Hippocampal formation (tissue), 2 donors: ENCODE measurements around the gene SYS1.

Experiments used
- DNase-seq, 2 donors: peaks; one replicate each; lab custom pipeline; 2025; lab: John Stamatoyannopoulos, UW

SYS1 gene

DNA sequence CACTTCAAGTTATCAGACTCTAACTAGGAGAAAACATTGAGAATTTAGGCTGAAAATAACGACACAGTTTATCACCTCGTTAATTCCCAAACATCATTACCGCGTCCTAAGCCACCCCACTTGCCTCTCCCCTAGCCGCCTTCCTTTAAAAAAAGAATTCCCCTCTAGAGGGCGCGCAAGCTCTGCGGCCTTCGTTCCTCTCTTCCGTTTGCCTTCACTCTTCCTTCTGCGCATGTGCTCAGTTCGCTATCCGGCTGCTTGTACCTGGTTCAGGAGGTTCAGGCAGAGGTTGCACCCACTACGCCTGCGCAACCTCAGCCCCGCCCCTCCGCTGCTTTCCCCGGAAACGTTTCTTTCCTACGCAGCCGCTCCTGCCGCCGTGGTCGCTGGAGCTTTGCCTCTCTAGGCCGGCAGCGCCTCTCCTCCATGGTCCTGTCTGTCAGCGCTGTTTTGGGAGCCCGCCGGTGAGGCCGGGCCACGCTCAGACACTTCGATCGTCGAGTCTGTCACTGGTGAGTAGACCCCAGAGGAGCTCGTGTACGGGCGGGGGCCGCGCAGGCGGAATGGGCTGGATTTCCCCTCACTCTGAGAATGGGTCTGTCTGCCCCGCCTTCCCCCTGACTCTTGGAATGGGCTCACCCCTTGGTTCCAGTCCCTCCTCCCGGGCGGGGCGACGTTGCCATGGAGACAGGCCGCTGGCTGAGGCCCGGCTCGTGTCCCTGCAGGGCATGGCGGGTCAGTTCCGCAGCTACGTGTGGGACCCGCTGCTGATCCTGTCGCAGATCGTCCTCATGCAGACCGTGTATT, at the start of gene SYS1:
TSS of gene SYS1 (plus strand) at position 353 of the 807 bp plus-strand sequence. CDS start at position 729, 376 bp downstream.
- DNase-seq: peak; percentile 97

DNA sequence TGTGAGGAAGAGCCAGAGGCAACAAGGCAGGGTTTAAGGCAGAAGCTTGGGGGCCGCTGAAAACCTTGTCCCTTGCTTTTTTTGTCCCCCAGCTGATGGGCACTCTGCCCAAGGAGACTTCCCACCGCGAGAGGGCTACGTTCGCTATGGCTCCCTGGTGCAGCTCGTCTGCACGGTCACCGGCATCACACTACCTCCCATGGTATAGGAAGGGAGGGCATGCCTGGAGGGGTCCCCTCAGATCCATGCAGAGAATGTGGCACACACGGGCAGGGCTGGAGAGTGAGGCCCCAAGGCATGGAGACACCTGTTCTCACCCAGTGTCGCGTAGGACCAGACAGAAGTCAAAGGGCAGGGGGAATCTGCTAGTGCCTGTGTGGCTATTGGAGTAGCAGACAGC, 49.0 kb upstream of the SYS1 start:
- no peak for DNase-seq

DNA sequence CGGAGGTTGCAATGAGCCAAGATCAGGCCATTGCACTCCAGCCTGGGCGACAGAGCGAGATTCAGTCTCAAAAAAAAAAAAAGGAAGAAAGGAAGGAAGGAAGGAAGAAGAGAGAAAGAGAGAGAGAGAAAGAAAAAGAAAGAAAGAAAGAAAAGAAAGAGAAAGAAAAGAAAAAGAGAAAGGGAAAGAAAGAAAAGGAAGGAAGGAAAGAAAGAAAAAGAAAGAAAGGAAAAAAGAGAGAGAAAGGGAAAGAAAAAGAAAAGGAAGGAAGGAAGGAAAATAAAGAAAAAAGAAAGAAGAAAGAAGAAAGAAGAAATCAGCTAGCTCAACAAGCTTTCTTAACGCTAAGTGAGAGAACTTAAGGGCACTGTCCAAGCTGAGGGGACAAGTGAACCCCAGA, 47.3 kb upstream of the SYS1 start:
- DNase-seq: no peak

DNA sequence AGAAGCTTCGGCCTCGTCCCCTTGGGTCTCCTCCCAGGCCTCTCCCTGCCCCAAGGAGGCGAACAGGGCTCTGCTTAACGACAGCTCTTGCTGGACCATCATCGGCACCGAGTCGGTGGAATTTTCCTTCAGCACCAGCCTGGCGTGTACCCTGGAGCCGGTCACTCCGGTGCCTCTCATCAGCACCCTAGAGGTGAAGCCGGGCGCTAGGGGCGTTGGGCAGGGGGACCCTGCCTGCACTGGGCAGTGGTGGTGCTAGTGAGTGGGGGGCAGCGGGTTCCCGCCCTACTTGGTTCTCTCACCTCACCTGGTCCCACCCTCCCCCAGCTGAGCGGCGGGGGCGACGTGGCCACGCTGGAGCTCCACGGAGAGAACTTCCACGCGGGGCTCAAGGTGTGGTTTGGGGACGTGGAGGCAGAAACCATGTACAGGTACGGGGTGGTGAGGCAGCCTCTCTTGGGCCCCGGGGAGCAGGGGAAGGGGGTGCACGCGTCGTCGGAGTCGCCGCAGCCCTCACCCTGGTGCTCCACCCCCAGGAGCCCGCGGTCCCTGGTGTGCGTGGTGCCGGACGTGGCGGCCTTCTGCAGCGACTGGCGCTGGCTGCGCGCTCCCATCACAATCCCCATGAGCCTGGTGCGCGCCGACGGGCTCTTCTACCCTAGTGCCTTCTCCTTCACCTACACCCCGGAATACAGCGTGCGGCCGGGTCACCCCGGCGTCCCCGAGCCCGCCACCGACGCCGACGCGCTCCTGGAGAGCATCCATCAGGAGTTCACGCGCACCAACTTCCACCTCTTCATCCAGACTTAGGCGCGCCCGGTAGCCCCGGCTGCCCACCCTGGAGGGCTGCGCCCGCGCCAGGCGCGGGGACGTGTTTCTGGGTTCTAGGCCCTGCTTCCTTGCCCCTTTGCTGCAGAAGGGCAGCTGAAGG, 46.5 kb upstream of the SYS1 start:
- no peak for DNase-seq

DNA sequence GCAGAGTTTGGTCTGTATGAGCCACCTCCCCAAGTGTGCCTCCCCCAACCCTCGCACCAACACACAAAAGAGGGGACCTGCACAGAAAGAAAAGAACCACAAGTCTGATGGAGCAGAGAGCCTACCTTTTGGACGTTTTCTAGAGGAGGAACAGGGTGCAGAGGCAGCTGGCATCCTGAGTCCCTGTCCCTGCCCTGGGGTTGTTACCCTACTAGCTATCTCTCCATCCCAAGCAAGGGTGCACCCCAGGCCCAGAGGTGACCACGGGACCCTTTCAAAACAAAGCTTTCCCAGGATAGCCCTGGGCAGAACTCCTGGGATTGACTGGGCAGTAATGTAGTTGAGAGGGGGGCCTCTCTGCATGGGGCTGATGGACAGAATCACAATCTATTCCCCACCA, 45.1 kb upstream of the SYS1 start:
- no peak for DNase-seq

DNA sequence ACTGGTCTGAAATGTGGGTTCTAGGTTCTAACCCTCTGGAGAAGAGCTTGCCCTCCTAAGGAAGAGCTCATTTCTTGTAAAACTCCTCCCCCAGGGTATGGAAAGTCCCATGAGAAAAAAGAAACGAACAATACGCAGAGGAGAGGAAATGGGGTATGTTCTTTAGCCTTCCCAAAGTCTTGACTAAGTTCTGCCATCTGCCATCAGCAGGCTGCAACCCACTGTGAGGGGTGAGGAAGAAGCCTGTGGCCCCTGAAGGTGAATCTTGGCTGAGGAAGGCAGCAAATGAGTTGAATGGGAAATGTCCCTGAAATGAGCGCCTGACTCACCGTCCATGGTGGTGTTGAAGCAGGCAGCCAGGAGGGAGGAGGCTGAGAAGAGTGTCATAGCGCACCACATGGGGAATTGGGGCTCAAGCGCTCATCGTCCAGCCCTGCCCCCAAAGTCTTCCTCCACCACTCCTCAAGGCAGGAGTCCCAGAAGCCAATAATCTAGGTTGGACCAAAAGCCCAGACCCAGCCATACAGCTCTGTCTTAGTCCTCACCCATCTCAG, 44.5 kb upstream of the SYS1 start:
- DNase-seq: no peak

DNA sequence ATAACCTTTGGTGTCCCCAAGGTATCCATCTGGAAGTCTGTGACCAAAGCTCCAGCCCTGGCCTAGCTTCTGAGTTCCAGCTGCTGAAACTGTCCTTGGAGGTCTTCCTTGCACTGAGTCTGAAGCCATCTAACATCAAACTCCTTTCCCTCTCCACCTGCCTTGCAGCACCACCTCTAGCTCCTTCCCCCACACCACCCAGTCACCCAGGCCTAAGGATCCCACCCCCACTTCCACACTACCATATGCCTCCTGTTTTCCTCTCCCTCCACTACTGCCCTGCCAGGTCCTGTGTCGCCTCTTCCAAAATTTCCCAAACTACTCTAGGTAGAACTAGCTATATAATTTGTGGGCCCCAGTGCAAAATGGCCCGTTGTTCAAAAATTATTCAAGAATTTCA, 44.0 kb upstream of the SYS1 start:
- DNase-seq: no peak

DNA sequence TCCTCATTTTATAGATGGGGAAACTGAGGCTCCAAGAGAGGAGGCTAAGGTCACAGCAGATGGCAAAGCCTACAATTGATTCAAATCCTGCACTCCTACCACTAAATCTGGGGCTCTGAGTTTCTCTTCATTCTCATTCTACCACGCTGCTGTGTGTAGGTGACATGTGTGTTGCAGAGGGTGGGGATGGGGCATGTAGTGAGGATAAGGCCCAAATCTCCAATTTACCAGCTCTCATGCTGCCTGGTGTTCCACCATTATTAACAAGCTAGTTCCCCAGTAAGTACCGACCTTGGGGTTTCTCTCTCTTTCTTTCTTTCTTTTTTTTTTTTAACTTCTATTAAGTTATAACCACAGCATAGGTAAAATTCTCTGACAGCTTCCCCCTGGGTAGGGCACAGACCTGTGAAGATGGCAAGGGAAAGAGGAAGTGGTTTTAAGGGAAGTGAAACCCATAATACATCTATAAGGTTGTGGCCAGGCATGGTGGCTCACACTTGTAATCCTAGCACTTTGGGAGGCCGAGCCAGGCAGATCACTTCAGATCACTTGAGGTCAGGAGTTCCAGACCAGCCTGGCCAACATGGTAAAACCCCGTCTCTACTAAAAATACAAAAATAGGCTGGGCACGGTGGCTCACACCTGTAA, 41.9 kb upstream of the SYS1 start:
- DNase-seq: no peak

DNA sequence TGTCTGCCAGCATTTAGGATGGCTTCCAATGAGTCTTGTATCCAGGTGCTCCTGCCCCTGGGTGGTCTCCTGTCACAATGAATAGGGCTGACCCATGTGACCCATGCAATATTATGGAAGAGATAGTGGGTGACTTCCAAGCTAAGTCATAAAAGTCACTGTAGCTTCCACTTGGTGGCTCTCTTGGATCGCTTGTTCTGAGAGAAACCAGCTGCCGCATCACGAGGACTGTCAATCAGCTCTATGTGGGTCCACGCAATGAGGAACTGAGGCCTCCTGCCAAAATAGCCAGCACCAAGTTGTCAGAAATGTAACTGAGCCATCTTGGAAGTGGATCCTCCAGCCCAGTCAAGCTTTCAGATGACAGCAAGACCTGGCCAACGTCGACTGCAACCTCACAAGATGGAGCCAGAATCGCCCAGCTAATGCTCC, 40.0 kb upstream of the SYS1 start:
- DNase-seq: peak; percentile 51 to 61

DNA sequence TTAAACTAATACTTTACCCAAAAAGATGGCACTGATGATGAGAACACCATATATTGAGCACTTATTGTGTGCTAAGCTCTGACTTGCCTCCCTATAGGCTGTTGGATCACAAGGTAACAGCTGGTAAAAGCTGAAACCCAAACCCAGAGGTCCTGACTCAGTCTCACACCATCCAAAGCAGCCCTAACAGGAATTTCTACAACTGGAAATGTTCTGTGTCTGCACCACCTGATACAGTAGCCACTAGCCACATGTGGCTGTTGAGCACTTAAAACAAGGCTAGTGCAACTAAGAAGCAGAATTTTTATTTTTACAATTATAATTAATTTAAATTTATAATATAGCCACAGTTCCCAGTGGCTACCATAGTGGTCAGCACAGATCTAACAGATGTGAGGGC, 39.2 kb upstream of the SYS1 start:
- no peak for DNase-seq

DNA sequence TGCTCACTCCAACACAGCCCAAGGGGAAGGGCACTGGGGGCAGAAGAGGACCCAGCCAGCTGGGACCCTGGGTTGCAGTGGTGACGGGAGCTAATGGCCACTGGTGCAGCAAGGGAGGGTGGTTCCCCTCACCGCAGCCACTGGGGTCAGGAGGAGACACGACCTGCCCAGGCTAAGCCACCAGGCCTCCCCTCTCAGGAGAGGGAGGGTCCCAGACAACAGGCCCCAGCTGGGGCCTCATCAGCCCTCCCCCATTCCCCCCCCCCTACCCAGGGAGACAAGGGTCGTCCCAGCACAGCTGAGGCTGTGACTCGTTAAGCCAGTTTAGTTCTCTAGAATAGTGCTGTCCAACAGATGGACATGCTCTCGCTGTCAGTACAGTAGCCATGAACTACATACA, 37.6 kb upstream of the SYS1 start:
- DNase-seq: no peak

DNA sequence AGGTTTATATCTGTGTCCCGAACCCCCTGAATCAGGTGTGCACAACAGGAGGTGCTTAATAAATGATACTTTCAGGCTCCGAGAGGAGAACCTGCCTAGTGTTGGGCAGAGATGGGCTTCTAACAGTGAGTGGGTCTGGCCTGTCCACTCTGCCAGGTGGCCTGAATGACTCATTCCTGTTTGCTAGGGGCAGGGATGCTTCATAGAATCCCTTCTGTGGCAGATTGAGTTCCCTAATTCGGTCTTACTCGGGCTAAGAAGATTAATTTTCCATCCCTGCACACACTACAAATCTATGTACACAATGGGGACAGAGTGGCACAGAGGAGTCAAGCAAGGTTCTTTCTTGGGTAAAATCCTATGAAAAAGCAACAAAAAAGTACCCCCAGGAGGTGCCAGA, 34.5 kb upstream of the SYS1 start:
- DNase-seq: no peak

DNA sequence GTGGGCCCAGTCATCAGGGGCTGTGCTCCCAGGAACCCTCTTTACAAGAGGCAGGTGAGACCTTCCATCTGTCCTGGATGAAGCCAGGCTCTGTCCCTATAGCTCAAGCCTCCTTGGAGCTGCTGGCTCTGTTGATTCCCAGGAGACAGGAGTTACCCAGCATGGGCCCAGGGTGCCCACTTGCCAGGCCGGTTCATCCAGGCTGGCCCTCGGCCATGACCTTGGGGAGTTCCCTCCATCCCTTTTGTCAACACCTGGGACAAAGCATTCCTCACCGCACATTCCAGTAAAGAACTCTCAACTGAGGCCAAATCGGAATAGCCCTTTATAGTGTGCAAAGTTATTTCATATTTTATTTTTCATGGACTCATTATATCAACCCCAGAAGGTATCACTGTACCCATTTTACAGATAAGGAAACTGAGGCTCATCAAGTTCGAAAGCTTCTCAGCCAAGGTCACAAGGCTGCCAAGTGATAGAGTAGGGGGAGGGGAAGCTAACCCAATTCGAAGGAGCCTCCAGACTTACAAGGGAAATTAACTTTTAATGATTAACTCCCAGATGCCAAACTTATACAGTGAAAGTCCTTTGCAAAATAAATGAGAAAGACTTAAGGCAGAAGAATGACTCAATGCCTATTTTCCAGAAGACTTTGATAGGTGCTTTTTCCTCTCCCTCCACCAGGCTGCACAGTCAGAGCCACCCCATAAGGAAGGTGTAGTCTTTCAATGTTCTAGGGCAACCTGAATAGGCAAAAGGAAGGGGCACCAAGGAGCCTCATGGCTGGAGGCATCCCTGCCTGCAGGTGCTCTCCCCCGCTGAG, 33.2 kb upstream of the SYS1 start:
- DNase-seq: no peak

DNA sequence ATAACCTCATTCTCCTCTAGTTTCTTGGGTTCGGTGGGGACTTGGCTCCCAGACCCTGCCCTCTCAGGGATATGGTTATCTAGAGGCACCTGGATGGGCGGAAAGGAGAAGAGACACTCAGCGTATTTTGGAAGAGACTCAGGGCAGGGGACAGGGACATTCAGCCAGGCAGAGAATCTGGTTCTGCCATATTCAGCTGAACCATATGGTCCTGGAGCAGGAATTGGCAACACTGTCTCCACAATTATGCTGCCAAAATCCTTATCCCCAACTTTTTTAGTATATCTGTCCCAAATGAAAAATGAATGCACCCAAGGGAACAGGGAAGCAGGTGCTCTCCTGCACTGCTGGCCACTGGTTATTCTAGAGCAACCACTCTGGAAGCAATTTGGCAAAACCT, 32.5 kb upstream of the SYS1 start:
- no peak for DNase-seq

DNA sequence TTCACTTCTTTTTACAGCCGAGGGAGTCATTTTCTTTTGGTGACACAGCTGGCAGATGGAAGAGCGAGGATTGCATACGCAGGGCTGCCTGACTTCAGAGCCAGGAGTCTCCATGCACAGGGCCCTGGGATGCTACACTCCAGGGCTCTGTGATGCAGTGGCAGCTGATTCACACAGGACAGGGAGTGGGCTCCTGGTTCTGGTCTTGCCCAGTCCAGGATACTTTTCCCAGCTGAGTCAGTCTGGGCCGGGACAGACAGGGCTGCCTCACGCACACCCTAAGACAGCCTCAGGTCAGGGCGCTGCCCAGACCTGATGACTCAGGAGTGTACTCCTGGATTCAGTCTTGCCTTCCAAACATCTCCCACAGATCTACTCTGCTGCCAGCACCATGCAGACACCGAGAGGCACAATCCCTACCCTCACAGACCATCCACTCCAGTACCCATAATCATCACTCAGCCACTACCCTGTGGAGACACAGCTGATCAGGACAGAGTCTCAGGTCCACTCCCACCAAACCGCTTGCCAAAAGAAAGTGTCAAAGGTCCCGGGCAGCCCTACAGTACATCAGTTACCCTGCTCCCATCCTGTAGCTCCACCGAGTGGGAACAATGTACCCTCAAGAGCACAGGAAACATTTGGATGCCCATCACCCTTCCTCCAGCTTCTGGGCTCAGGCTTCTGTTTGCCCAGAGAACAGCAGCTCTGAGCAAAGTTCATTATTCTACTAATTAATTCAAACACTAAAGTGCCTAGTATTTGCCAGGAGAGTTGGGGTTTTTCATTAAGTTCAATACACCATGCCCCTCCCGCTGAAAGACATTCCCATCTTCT, 26.2 kb upstream of the SYS1 start:
- no peak for DNase-seq

DNA sequence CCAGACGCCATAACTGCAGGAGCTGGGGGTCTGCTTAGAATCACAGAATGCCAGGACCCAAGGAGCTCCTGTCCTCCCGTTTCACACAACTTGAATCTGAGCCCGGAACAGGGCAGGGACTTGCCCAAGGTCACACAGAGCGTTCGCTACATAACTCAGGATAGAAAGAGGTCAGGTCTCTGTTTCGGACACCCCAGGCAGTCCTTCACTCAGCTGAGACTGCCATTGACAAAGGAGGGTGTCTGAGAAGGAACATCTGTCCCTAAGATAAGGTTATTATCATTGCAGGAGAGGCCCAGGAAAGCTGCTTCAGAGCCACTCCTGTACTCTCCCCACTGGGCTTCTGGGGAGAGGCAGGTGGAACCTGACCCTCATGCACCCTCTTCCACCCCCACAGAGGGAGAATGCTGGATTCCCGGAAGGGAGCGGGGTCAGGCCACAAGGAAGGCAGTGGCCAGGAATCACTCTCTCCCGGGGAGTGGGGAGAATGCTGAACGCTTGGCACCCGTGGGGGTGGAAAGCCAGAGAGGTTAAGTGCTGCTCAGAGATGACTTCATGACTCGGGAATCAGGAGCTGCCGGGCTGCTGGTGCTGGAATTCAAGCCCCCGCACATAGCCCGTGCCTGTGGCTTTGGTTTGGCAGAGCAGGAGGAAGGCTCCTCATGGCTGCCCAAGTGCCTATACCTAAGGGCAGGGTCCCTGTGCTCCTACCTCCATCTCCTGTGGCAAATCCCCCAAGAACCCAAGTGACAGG, 25.4 kb upstream of the SYS1 start:
- no peak for DNase-seq

DNA sequence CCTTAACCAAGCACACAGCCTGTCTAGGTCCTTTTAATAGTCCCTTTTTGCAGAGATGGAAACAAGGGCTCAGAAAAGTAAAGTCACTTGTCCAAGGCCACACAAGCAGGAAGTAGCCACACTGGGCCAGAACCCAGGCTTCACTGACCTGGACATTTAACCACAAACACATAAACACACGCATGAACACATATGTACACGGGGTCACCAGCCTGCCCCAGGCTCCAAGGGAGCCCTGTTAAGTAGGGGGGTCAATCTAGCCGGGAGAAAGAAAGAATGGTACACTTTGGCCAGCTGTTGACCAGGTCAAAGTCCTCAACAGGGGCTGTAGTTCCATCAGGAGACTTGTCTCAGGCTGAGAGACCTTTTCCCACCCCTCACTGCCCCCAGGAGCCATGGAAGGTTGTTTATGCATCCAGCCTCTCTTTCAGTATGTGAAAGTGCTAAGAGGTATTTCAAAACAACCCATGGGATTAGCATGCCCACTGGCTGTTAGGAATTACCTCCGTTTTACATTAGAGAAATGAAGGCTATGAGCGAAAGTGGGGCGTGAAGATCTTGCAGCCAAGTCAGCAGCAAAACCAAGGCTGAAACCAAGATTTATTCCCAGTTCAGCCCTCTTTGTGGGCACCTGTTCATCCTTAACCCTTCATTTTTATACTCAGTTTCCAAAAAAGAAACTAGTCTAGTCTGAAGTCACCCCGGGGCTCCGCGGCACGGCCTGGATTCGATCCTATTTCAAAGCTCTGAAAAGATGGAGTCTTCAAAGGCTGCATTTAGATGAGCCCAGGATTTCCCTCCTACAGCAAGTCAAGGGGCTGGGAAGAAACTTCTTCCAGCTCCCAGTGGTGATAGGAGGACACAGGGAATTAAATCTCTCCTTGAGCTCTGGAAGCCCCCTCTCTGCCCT, 24.6 kb upstream of the SYS1 start:
- no peak for DNase-seq

DNA sequence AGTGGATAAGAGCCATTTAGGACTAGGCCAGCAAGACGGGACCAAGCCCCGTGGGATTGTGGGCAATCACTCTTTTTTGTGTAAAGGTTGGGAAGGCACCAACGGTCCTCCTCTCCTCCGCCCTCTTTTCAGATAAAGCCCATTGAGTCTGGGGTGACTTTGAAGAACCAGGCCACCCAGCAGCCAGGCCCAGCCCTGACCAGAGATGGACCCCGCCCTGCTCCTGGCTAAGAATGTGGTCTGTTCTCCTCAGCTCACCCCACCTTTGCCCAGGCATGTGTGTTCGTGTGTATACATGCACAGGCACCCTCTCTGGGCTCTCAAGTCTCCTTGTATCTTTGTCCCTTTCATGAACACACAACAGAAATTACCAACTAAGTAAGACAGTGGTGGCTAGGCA, 23.9 kb upstream of the SYS1 start:
- no peak for DNase-seq

DNA sequence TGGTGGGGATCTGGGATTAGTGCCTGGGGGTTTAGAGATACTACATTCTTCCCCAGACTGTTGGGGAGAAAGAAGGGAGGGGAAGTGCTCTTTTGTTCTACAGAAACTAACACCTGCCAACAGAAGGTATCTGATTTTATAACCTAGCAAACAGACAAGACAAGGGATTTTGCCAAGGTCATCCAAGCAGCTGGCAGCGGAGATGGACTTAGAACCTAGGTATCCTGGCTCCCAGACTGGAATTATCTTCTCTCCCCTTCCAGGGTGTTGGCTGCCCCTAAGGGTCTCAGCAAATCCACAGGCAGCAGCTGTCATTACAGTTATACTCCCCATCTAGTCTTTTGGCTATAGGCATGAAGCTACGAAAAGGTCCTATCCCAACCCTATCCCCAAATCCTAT, 23.2 kb upstream of the SYS1 start:
- no peak for DNase-seq
